H1 (cell line): Measurements from ENCODE around the gene TMEM272. TPM values are rescaled to one million over a fixed set of nuclear protein-coding genes. Genes with fewer than 3 reads are reported as not detected.

Source experiments
- polyA plus RNA-seq, 7 experiments: library from polyadenylated mRNA; depleted of rRNA in 3 of 7; stranded (reverse) in 5 of 7; unstranded in 2 of 7; fragments of >200 nt in 5 of 7; fragments of 200-250 nt in 2 of 7; gene quantifications; 1 replicate in 5 of 7; 2 replicates in 1 of 7; 4 replicates in 1 of 7; pipeline versions ENCODE4 v1.2.1 to v1.2.3, GENCODE V29; 2011 to 2013; ENCODE audit warnings: missing spikeins in 2 of 7, mixed read lengths in 2 of 7
- total RNA-seq: library from RNA; stranded (reverse); fragmentation: NEBNext Ultra II Directional; extraction: Animal tissue kit (Norgen Biotek cat#: 25700); gene quantifications from 2 replicates; pipeline ENCODE4 v1.2.1, GENCODE V29; 2021

The TMEM272 gene
- total and polyA plus RNA-seq, 2 of the 8 experiments (the other 6 are each of a cell fraction or from before 2014, with no cell fraction given) = 0.05 TPM; not detected in 1

Other genes with a start within 250 kb of the TMEM272 start
- gene DHRS12, start 41.0 kb downstream of the TMEM272 start, total RNA-seq = 6.0 and 8.7 TPM in 2 replicates
- 8.7 and 10.3 TPM in 2 replicates for gene DHRS12, start 41.0 kb downstream of the TMEM272 start, polyA plus RNA-seq (2011; rRNA removed)
- gene CCDC70, start 16.8 kb upstream of the TMEM272 start, total RNA-seq = not detected in 2 replicates
- not detected in 2 replicates for gene CCDC70, start 16.8 kb upstream of the TMEM272 start, polyA plus RNA-seq (2011; rRNA removed)
- gene ATP7B, start 166.3 kb upstream of the TMEM272 start, total RNA-seq = 9.2 and 10.8 TPM in 2 replicates
- gene ATP7B, start 166.3 kb upstream of the TMEM272 start, polyA plus RNA-seq (2011; rRNA removed) = 4.1 and 4.4 TPM in 2 replicates
- 36.2 and 39.9 TPM in 2 replicates for gene ALG11, start 167.2 kb upstream of the TMEM272 start, total RNA-seq
- 4.5 and 5.2 TPM in 2 replicates for gene ALG11, start 167.2 kb upstream of the TMEM272 start, polyA plus RNA-seq (2011; rRNA removed)
- 22.7 and 23.0 TPM in 2 replicates for gene UTP14C, start 179.5 kb upstream of the TMEM272 start, total RNA-seq
- gene UTP14C, start 179.5 kb upstream of the TMEM272 start, polyA plus RNA-seq (2011; rRNA removed) = 4.0 and 6.8 TPM in 2 replicates